Stimulated activated effector memory CD8-positive, alpha-beta T cell treated with anti-CD3 and anti-CD28 coated beads, Interleukin-12 subunit alpha, Interleukin-12 subunit beta, amount 100 ng/mL, for 72 hours (primary cell): Measurements from ENCODE around the gene CLDN5.

Experiments used
- ATAC-seq: fragments of 150-1000 bp; cut with Tn5 transposase; 2 replicates; pipeline ENCODE4 v1.10.0; 2021
- DNase-seq, 2 donors: peaks; one replicate each; pipeline ENCODE4 v3.0.0; 2021 to 2022; ENCODE audit warnings: low spot score in 2 of 2
- H3K27ac Mint-ChIP-seq: one replicate; pipeline ENCODE4 v1.8.0; 2022; ENCODE audit warnings: mild to moderate bottlenecking, mixed read lengths
- H3K36me3 Mint-ChIP-seq: one replicate; pipeline ENCODE4 v1.8.0; 2022; ENCODE audit warnings: mild to moderate bottlenecking, mixed read lengths
- H3K4me1 Mint-ChIP-seq: one replicate; pipeline ENCODE4 v1.8.0; 2022; ENCODE audit warnings: mixed read lengths
- H3K4me3 Mint-ChIP-seq: one replicate; pipeline ENCODE4 v1.8.0; 2022; ENCODE audit warnings: mild to moderate bottlenecking, mixed read lengths
- H3K9me3 Mint-ChIP-seq: one replicate; pipeline ENCODE4 v1.8.0; 2022; ENCODE audit warnings: mixed read lengths

Gene CLDN5

DNA sequence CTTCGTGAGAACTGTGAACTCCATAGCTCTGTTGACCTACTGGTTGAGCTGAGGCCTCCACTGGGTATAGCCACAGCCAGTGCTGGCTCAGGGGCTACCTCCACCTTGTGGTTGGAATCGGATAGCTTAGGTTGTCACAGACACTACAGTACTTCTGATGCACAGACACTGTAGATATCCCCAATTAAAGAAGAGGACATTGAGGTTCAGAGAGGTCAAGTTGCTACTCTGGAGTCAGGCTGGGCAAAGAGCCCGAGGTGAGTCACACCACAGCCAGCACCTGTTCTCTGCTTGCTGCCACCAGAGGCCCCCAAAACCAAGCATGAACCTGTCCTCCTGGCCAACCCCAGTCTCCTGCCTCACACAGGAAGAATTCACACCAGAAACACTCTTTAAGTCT is 50.6 kb downstream of the CLDN5 start:
- DNase-seq (no peak), ATAC-seq (no peak)
- H3K9me3 Mint-ChIP-seq = no peaks in the 10 kb centered on the region
- H3K27ac Mint-ChIP-seq = peak overlapping the region; percentile 23
- peaks cover 36% of the 10 kb centered on the region for H3K4me1 Mint-ChIP-seq
- no peak overlapping the region for H3K4me3 Mint-ChIP-seq
- H3K36me3 Mint-ChIP-seq = peaks cover 69% of the 10 kb centered on the region
